DMS79 treated with DMSO at 0.1 percent for 48 hours (cell line): Measurements from ENCODE around the gene MYO3B.

Experiments
- DNase-seq: peaks from one replicate; lab custom pipeline; 2025; lab: John Stamatoyannopoulos, UW

Gene MYO3B

GRCh38 chr2:170696948-170697347 lies 519.0 kb downstream of the MYO3B start:
- no peak for DNase-seq

DNA sequence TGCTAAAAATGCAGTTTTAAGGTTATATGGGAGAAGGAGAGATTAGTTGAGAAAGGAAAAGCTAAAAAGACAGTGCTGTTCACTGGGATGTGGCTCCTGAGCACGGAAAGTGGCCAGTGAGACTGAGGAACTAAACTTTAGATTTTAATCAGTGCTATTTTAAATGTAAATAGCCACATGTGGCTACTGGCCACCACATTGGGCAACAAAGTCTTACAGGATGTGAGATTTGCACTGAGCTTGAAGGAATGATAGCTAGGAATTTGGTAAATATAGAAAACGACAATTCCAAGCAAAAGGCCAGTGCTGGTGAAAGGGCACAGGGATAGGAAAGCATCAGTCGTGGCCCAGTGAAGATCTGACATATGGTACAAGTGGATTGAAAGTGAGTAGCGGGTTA lies 523.1 kb downstream of the MYO3B start:
- no peak for DNase-seq

- DNase-seq = no peak
Observed at GRCh38 chr2:170703776-170704476, 526.0 kb downstream of the MYO3B start.
